RPMI7951 (cell line): ENCODE data around the gene ERVFRD-1. TPM values are rescaled to one million over a fixed set of nuclear protein-coding genes. Genes with fewer than 3 reads are reported as not detected.
"Not testable (repeated sequence)": the region's sequence is repeated elsewhere in the genome, so short reads cannot be mapped to it uniquely, and the experiment has no call there.

Experiments
- DNase-seq: peaks from one replicate; pipeline ENCODE4 v3.0.0-alpha.2; 2012; ENCODE audit warnings: low read depth
- total RNA-seq: library from RNA; depleted of rRNA; stranded (reverse); fragments of >200 nt; shearing (Covaris generic); gene quantifications from 2 replicates; pipeline ENCODE4 v1.2.3, GENCODE V29; 2014

Gene ERVFRD-1
- total RNA-seq, 1 experiment from 2014 or later = not detected

DNA sequence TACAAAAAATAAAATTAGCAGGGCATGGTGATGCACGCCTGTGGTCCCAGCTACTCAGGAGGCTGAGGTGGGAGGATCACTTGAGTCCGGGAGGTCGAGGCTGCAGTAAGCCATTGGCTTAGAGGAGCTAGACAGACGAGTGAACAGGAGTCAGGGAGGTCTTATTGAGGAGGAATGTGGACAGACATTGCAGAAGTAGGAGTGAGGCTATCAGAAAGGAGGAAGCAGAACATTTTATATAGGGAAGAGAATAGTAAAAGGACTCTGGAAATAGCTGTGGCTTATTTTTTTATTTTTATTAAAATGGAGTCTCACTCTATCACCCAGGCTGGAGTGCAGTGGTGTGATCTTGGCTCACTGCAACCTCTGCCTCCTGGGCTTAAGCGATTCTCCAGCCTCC lies 20.4 kb downstream of the ERVFRD-1 start:
- not testable (repeated sequence) for DNase-seq

DNA sequence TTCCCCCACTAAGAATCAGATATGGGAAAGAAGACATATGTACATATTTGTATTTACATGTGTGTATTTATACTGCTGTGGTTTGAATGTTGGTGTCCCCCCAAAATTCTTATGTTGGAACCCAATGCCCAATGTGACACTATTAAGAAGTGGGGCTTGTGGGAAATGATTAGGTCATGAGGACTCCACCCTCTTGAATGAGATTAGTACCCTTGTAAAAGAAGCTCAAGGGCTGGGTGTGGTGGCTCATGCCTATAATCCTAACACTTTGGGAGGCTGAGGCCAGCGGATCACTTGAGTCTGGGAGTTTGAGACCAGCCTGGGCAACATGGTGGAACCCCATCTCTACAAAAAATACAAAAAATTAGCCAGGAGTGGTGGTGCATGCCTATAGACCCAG lies 21.8 kb downstream of the ERVFRD-1 start:
- DNase-seq = no peak

DNA sequence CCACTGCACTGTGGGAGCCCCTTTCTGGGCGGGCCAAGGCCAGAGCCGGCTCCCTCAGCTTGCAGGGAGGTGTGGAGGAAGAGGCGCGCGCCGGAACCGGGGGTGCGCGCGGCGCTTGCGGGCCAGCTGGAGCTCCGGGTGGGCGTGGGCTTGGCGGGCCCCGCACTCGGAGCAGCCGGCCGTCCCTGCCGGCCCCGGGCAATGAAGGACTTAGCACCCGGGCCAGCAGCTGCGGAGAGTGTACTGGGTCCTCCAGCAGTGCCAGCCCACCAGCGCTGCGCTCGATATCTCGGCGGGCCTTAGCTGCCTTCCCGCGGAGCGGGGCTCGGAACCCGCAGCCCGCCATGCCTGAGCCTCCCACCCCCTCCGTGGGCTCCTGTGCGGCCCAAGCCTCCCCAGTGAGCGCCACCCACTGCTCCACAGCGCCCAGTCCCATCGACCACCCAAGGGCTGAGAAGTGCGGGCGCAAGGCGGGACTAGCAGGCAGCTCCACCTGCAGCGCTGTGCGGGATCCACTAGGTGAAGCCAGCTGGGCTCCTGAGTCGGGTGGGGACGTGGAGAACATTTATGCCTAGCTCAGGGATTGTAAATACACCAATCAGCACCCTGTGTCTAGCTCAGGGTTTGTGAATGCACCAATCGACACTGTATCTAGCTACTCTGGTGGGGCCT lies 24.2 kb downstream of the ERVFRD-1 start:
- DNase-seq = not testable (repeated sequence)

DNA sequence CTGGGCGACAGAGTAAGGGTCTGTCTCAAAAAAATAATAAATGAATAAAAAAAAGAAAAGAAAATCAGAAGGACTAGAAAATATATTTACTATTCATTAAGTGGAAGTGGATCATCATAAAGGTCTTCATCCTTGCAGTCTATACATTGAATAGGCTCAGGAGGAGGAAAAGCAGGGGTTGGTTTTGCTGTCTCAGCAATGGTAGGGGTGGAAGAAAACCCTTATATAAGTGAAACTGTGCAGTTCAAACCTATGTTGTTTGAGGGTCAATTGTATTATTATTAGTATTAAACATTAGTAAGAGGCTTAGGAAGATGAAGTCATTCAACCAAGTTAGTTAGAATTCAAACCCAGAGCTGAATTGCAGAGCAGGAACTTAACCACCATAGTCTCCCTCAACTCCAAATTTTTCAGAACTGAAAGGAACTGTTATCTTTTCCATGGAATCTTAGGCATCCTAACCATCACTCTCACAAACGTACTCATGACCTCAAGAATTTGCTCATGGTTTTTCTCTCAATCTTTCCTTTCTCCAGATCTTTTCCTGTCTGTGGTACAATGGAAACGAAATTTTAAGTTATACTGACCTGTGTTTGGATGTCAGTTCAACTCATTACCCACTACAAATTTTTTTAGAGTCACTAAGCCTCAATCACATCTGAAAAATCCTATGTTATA lies 25.6 kb downstream of the ERVFRD-1 start:
- peak; percentile 17 for DNase-seq

DNA sequence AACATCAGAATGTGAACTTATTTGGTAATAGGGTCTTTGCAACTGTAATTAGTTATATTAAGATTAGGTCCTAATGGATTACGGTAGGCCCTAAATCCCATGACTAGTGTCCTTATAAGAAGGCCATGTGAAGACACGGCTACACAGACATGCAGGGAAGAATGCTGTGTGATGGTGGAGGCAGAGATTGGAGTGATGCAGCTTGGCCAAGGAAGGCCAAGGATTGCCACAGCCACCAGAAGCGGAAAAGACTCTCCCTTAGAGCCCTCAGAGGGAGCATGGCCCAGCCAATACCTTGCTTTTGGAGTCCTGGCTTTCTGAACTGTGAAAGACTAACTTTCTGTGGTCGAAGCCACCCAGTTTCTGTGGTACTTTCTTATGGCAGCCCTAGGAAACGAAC lies 27.6 kb downstream of the ERVFRD-1 start:
- no peak for DNase-seq

DNA sequence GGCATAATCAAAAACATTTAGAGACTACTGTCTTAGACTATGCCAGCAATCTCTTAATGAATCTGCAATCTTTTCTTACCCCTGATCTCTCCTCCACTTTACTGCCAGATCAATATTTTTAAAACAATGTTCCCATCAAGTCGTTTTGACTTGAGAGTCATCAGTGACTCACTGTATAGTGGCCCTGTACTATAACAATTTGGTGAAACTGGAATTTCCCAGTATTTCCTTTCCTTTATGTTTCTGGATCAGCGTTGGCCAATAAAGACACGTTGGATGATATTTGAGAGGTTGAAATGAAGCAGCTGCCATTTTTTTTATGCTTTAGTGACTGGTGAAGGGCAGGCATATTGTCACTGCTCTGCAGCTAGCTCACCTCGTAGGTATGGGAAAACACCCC lies 28.0 kb downstream of the ERVFRD-1 start:
- DNase-seq = peak; percentile 17

DNA sequence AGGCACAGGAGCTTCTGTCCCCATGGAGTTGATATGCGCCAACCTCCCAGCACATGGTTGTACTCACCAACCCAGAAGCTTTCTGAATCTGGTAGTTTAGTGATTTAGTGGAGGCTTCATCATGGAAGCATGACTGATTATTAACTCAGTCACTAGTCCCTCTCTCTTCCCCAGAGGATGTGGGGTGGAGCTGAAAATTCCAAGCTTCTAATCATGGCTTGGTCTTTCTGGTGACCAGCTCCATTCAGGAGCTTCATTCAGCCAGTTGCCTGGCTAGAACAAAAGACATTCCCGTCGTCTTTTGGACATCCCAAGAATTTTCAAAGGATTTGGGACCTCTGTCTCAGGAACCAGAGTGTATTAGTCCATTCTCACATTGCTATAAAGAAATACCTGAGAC lies 31.2 kb downstream of the ERVFRD-1 start:
- no peak for DNase-seq

DNA sequence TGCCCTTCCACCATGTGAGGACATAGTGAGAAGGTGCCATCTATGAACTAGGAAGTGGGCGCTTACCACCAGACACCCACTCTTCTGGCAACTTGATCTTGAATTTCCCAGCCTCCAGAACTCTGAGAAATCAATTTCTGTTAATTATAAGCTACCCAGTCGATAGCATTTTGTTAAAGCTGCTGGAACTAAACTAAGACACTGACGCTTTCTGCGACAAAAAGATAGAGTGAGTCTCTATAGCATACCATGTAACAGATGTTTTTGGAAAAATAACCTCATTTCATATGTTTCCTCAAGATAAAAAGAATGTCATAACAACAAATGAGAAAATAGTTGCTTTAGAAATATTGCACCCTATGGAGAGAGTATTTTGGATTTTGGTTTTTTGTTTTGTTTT lies 33.3 kb downstream of the ERVFRD-1 start:
- no peak for DNase-seq

DNA sequence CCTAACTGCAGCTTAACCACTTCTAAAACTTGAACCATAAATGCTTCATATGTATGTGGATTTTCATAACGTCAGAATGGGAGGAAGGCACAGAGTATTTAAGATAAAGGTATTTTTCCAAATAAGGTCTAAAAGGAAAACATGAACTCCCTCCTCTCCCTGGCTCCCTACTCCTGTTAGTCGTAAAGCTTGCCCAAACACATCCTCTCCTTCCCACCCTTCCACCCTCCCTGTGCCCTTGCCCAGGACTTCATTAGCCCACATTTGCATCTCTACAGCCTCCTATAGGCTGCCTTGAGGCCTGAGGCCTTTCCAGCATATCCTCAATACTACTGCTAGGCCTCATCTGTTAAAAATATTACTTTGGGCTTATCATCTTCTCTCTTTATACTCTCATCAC lies 35.0 kb downstream of the ERVFRD-1 start:
- DNase-seq = no peak

DNA sequence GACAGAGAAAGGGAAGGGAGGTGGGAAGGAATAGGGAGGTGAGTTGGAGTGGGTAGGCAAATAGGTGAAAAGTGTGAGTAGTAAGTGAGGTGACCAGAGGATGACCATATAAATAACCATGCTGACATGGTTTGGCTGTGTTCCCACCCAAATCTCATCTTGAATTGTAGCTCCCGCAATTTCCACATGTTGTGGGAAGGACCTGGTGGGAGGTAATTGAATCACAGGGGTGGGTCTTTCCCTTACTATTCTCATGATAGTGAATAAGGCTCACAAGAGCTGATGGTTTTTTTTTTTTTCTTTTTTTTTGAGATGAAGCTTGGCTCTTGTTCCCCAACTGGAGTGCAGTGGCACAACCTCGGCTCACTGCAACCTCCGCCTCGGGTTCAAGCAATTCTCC lies 39.4 kb downstream of the ERVFRD-1 start:
- DNase-seq = no peak

DNA sequence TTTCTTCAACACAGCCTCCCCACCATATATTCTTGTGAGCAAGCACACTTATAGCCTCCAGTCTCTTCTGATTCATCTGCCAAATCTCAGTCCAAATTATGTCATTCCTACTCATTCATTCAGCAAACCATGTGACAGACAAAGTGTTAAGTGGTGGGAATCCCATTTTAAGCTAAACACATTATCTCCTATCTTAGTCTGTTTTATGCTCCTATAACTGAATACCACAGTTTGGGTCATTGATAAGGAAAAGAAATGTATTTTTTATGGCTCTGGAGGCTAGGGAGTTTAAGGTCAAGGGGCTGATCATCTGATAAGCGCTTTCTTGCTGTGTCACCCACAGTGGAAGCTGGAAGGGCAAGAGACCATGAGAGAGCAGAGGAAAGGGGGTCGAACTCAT lies 41.8 kb downstream of the ERVFRD-1 start:
- DNase-seq = peak; percentile 7

DNA sequence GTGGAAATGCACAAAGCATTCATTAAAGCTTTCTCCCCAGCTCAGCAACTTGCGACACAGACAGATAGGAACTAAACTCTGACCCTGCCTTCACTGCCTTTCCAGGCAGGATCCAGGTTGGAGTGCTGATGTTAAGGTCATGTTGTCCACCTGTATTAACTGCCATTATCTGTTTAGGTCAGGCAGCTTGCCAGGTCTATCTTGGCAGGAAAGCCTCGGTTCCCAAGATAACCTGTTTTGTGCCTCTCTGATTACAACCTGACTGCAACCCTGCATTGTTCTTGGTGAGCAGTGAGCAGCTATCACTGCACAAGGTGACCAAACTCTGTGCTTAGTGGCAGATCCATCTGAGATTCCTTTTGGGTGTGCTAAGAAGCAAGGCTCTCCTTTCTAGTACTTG lies 44.2 kb downstream of the ERVFRD-1 start:
- DNase-seq = no peak

DNA sequence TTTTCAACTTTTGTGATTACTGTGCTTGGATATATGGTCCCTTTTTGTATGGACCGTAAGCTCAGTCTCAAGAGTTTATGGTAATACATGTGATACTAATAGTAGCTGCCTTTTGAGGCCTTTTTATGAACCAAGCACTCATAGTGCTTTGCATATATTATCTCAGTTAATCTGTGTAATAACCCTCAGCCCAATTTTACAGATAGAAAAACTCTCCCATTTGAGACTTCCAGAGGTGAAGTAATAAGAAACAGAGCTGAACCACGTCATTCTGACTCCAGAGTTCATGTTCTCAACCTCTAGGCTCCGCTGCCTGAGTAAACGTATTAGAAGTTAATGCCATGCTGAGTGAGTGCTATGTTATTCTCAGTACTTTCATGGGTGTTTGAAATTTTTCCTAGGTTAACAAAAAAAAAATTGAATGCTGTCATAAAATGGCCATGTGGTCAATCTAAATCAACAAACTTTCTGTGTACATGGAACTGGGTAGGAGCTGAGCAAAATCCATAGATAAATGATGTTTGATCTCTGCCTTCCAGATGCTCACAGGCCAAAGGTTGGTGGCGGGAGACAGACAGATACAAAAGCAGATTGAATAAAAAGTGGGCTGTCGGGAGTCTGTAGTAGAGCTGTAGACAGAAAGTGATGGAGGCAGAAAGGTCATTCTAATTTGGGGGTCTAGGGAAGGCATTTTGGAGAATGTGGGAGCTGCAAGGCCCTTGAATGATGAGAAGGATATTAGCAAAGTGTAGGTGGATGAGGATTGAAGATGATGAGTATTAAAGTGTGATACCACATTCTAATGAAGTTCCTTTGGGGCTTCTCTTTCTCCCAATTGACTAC lies 44.8 kb downstream of the ERVFRD-1 start:
- DNase-seq = no peak

DNA sequence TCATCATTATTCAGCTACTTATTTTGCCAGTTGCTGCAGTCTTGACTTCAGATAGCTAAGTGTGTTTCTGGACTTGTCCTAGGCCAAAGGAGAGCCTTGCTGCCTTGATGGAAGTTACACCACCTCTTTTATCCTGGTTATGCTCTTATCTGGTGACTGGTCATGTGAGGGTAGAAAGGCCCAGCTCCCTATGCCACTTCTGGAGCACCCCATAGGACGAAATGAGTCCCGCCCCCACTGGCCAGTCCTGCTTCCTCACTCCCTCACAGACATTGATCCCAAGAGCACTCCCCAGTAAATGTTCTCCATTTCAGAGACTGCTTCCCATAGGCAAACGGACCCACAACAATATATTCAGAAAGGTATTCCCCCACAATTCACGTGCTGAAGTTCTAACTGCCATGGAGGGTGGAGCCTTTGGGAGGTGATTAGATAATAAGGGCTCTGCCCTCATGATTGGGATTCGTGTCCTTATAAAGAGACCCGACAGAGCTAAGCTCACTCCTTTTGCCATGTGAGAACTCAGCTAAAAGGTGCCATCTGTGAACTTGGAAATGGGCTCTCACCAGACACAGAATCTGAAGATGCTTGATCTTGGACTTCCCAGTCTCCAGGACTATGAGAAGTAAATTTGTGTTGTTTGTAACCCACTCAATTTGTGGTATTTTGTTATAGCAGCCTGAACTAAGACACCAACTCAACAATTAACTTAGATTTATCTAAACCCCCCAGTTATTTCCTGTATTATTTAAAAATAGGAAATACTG lies 45.9 kb downstream of the ERVFRD-1 start:
- no peak for DNase-seq

DNA sequence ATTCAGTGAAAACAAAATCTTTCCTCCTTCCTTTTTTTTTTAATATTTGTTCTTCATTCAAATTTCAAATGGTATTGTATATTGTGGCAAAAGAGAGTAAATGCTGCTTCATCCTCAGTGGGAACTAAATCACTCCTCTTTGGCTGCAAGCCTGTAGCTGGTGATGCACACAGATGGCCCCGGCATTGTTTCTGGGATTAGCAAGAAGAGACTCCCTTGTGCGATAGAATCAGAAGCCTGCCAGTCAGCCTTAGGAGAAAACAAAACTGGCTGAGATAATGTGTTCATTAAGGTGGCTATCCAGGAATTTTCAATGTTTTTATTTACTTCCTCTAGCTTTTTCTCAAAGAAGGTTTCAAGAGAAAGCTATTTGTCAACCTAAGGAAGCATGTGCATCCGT lies 46.7 kb downstream of the ERVFRD-1 start:
- DNase-seq = no peak

DNA sequence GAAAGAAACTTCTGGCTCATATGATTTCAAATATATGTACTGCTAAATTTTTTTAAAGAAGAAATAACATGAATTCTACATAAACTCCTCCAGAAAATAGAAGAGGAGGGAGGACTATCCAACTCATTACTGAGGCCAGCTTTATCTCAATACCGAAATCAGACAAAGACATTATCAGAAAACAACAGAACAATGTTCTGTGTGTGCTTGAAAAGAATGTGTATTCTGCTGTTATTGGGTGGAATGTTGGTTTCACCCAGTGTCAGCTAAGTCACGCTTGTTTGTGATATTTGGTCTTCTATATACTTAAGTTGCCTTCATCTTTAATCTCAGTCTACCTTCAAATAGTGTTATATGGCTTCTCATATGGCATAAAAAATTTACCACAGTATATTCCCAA lies 48.8 kb downstream of the ERVFRD-1 start:
- no peak for DNase-seq

DNA sequence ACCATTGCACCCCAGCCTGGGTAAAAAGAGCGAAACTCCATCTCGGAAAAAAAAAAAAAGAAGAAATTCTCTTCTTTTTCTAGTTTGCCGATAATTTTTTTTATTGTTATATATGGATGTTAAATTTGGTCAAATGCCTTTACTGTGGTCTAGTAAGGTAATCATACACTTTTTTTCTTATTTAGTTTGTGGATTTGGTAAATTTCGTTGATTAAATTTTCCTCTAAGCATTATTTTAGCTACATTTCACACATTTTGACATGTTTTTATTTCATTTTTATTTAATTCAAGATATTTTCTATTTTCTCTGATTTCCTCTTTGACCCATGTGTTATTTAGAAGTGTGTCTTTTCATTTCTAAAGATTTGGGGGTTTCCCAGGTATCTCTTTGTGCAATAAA lies 49.4 kb downstream of the ERVFRD-1 start:
- DNase-seq = no peak

DNA sequence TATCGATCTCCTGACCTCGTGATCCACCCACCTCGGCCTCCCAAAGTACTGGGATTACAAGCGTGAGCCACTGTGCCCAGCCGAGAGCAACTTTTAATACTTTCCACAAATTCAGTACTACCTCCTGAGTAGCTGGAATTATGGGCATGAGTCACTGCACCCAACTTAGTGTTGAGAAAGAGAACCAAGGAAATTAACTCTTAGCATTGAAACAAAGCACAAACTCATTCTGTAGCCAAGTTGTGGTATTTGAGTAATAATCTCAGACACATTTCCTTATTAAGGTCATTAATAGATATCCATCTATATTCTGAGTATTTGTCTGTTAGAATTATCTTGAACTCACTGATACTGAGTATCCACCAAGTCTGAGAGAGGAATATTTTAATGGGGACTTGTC lies 53.1 kb downstream of the ERVFRD-1 start:
- DNase-seq = no peak

DNA sequence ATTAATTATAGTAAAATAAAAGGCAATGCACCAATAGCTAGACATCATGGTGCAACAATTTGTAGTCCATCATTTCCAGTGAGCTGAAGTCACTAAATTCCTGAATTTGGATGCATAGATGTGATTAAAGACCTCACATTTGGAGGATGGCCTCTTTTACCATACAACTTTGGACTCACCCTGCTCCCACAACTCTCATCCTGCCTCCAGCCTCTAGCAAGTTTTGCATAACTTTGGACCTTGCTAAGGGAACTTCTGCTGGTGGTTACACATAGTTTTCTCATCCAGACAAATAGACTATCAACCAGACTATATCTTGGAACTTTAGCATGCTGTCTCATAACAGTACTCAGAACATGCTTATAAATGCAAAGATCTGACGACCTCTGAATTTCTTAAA lies 54.7 kb downstream of the ERVFRD-1 start:
- DNase-seq = no peak

DNA sequence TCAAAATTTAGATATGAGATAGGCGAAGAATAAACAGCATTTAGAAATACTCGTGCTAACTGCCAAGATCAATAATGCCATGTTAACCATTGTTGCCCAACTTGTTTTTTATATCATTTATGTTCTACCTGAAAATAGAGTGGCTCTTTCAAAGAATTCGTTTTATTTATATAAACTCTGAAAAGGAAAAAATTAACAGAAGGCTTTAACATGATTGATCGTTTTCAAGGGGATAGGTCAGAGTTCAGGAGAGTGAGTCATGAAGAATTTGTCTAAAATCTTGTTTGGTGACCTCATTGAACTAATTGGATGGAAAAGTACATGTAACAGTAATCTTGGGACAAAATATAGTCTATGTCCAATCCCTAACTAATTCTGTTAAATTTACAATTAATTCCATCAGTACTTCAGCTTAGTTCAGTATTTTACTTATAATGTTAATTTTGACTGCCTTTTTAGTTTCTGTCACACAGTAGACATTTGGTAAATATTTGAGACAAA lies 56.3 kb downstream of the ERVFRD-1 start:
- peak; percentile 18 for DNase-seq

DNA sequence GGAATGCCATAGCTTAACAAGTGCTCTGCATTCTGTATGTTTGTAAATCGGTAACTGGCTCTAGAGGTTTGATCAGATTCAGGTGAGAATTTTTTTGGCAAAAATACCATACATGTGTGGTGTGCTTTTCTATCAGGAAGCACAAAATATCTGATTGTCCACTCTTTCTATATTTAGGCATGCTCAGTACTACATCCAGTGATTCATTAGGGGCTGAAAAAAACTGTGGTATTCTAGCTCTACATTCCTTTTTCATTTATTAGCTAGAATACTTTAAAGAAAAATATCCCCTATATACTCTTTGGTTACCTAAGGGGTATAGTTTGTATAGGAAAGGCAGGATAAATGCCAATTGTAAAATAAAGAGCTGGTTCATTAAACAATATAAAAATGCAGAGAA lies 56.8 kb downstream of the ERVFRD-1 start:
- DNase-seq = no peak

DNA sequence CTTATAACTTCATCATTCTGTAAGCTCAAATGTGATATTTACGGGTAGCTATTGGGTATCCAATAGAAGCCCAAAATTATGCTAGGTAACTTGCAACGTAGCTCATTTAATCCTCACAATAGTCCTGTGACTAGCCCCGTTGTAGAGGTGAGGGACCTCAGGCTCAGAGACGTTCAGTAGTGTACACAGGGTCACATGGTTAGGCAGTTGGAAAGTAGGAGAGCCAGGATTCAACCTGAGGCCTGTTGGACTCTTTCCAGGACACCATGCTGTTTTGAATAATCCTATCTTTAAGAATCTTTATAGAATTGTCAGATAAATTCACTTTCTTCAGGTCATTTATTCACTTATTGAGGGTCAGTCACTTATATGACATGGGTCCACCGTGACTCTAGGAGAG lies 58.2 kb downstream of the ERVFRD-1 start:
- DNase-seq = no peak
